ENCODE data around the gene COL28A1.

COL28A1 gene

DNA sequence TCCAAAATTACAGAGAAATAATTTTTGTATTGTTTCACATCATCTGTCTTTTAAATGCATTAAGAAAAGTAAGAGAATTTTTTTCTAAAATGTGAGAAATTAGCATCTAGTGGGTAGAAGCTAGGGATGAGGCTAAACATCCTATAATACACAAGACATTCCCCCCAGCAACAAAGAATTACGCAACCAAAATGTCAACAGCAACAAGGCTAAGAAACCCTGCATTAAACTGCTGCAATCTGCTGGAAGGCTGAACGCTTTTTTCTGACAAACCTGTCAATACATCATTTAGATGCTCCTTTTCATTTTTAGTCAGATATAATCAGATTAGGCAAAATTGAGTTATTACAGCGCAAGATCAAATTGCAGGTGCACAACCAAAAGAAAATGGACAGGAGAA lies 191.1 kb downstream of the COL28A1 start:
- DNase-seq (ENCODE audit: low read depth in 2 of 2, low spot score in 1 of 2), result no peak

- no peak for DNase-seq (ENCODE audit: low read depth in 2 of 2, low spot score in 1 of 2)
Measured at GRCh38 chr7:7335909-7336308, 199.8 kb downstream of the COL28A1 start.

- DNase-seq (ENCODE audit: low read depth in 2 of 2, low spot score in 1 of 2), result no peak
Measured at GRCh38 chr7:7335215-7335614, 200.5 kb downstream of the COL28A1 start.

DNA sequence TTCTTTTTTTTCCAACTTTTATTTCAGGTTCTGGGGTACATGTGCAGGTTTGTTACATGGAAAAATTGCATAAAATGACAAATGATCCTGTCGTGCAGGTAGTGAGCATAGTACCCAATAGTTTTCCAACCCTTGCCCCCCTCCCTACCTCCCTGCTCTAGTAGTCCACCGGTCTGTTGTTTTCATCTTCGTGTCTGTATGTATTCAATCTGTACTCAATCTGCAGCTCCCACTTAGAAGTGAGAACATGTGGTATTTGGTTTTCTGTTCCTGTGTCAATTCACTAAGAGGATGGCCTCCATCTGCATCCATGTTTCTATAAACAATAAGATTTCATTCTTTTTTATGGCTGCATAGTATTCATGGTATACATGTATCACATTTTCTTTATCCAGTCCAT lies 202.1 kb downstream of the COL28A1 start:
- DNase-seq (ENCODE audit: low read depth in 2 of 2, low spot score in 1 of 2), result no peak

GRCh38 chr7:7331523-7331922 lies 204.2 kb downstream of the COL28A1 start:
- no peak for DNase-seq (ENCODE audit: low read depth in 2 of 2, low spot score in 1 of 2)

- no peak for DNase-seq (ENCODE audit: low read depth in 2 of 2, low spot score in 1 of 2)
Measured at GRCh38 chr7:7330997-7331396, 204.7 kb downstream of the COL28A1 start.

DNA sequence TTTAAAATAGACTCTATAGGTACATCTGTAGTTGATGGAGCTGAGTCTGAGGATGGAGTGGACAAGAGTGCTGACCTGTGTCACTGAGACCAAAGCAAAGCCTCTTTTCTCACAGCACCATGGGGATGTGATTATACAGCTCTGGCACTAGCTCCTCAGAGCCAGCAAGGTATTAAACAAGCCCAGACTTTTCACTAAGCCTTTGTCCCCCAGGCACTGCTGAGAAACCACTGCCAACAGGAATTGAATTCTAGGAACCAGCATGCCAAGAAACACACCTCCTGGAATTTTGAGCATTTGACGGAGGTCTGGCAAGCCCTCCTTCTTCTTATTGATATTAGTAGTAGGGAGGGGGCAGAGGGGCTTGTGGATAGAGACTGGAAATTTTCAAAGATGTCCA lies 206.3 kb downstream of the COL28A1 start:
- no peak for DNase-seq (ENCODE audit: low read depth in 2 of 2, low spot score in 1 of 2)

GRCh38 chr7:7327423-7327822 lies 208.2 kb downstream of the COL28A1 start:
- no peak for DNase-seq (ENCODE audit: low read depth in 2 of 2, low spot score in 1 of 2)

GRCh38 chr7:7324698-7325097 lies 211.0 kb downstream of the COL28A1 start:
- no peak for DNase-seq (ENCODE audit: low read depth in 2 of 2, low spot score in 1 of 2)

DNA sequence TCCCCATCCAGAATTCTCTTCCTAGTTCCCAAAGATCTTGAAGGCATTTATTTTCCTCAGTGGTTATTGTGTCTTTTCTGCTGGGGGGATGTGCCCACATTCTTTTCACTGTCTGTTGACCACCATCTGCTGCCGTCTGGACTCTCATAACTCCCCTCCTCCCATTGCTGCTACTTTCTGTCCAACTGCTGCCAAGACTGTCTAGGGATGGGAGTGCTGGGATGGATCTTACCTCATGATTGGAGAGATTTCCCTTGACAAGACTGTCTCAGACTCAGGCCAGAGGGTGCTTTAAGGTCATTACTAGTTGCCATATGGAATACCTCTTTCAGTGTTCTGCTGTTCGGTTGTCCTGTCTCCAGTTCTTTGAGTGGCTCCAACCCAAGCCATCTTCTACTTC lies 211.8 kb downstream of the COL28A1 start:
- no peak for DNase-seq (ENCODE audit: low read depth in 2 of 2, low spot score in 1 of 2)

- no peak for DNase-seq (ENCODE audit: low read depth in 2 of 2, low spot score in 1 of 2)
Measured at GRCh38 chr7:7323352-7323751, 212.3 kb downstream of the COL28A1 start.

GRCh38 chr7:7321681-7322080 lies 214.0 kb downstream of the COL28A1 start:
- DNase-seq (ENCODE audit: low read depth in 2 of 2, low spot score in 1 of 2), result no peak

GRCh38 chr7:7318601-7319000 lies 217.1 kb downstream of the COL28A1 start:
- no peak for DNase-seq (ENCODE audit: low read depth in 2 of 2, low spot score in 1 of 2)

- no peak for DNase-seq (ENCODE audit: low read depth in 2 of 2, low spot score in 1 of 2)
Measured at GRCh38 chr7:7317850-7318249, 217.8 kb downstream of the COL28A1 start.

DNA sequence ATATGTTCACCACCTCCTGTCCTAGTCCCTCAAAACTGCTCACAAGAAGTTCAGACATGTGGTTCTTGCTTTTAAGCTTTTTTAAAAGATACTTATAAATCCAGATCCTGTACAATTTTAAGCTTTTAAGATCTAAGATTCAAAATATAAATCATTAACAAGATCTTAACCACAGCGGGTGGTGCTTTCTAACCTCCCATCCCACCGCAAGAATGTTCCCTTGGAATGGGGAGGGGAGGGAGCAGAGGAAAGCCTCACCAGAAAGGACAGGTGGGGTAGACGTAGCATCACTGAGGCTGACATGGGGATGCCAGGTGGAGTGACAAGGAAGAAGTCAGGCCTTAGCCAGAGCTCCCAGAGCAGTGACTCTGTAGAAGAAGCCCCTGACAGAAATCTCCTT lies 219.8 kb downstream of the COL28A1 start:
- DNase-seq (ENCODE audit: low read depth in 2 of 2, low spot score in 1 of 2), result no peak

- no peak for DNase-seq (ENCODE audit: low read depth in 2 of 2, low spot score in 1 of 2)
Measured at GRCh38 chr7:7312323-7312722, 223.3 kb downstream of the COL28A1 start.

GRCh38 chr7:7311001-7311400 lies 224.7 kb downstream of the COL28A1 start:
- DNase-seq (ENCODE audit: low read depth in 2 of 2, low spot score in 1 of 2), result no peak

GRCh38 chr7:7309203-7309602 lies 226.5 kb downstream of the COL28A1 start:
- no peak for DNase-seq (ENCODE audit: low read depth in 2 of 2, low spot score in 1 of 2)

All from stimulated activated CD8-positive, alpha-beta memory T cell treated with anti-CD3 and anti-CD28 coated beads, Interleukin-4, amount 100 ng/mL, for 4 hours (primary cell).